DOHH2 (cell line): Measurements from ENCODE around the gene TLK1.

ENCODE experiments used
- H3F3A ChIP-seq: fragments of 200-600 bp; sonication (generic), shearing (Covaris generic); 2 replicates; pipeline ENCODE4 v1.6.0; 2016; ENCODE audit warnings: antibody characterized with exemption, mild to moderate bottlenecking; ENCODE audit not compliant: control insufficient read depth, insufficient read depth
- H3K27ac ChIP-seq: fragments of 200-600 bp; sonication (generic); 2 replicates; pipeline ENCODE4 v1.5.1; 2014; ENCODE audit warnings: low read depth, mild to moderate bottlenecking, low read length, moderate library complexity
- H3K27me3 ChIP-seq: fragments of 200-600 bp; sonication (generic); 2 replicates; pipeline ENCODE4 v1.6.1; 2014; ENCODE audit warnings: mild to moderate bottlenecking, low read length, mixed read lengths; ENCODE audit not compliant: control insufficient read depth
- H3K36me3 ChIP-seq: fragments of 200-600 bp; sonication (generic); 2 replicates; pipeline ENCODE4 v1.6.1; 2014; ENCODE audit warnings: mild to moderate bottlenecking, low read length, moderate library complexity, mixed read lengths; ENCODE audit not compliant: control insufficient read depth
- H3K4me1 ChIP-seq: fragments of 200-600 bp; sonication (generic); 2 replicates; pipeline ENCODE4 v1.6.1; 2014; ENCODE audit warnings: mild to moderate bottlenecking, low read length, mixed read lengths; ENCODE audit not compliant: control insufficient read depth
- H3K4me2 ChIP-seq: fragments of 200-600 bp; sonication (generic); 2 replicates; pipeline ENCODE4 v1.6.0; 2014; ENCODE audit warnings: mild to moderate bottlenecking, low read length, moderate library complexity
- H3K4me3 ChIP-seq: fragments of 200-600 bp; sonication (generic); 2 replicates; pipeline ENCODE4 v1.5.1; 2014; ENCODE audit warnings: mild to moderate bottlenecking, low read length, mixed read lengths
- H3K79me2 ChIP-seq: fragments of 200-600 bp; sonication (generic); 2 replicates; pipeline ENCODE4 v1.6.1; 2014; ENCODE audit warnings: mild to moderate bottlenecking, low read length, mixed read lengths; ENCODE audit not compliant: control insufficient read depth
- H3K9me2 ChIP-seq: fragments of 200-600 bp; sonication (generic); replicated peaks from 2 replicates; pipeline ENCODE4 v1.6.1; 2014; ENCODE audit warnings: mild to moderate bottlenecking, low read length, mixed read lengths; ENCODE audit not compliant: control insufficient read depth
- H3K9me3 ChIP-seq: fragments of 200-600 bp; sonication (generic); 2 replicates; pipeline ENCODE4 v1.6.1; 2014; ENCODE audit warnings: antibody characterized with exemption, low read length, mixed read lengths; ENCODE audit not compliant: control insufficient read depth, insufficient read depth
- H4K20me1 ChIP-seq: fragments of 200-600 bp; sonication (generic); 2 replicates; pipeline ENCODE4 v1.6.0; 2014; ENCODE audit warnings: low read depth, mild to moderate bottlenecking, antibody characterized with exemption, low read length, moderate library complexity; ENCODE audit not compliant: control insufficient read depth, insufficient read depth
- EZH2phosphoT487 ChIP-seq: fragments of 200-600 bp; sonication (generic); IDR thresholded peaks from 2 replicates; pipeline ENCODE4 v1.6.1; 2017; ENCODE audit warnings: borderline replicate concordance, mild to moderate bottlenecking, antibody characterized with exemption, low read length, moderate library complexity, mixed read lengths
- TF ChIP-seq, protein P1 (sequence below): fragments of 200-600 bp; sonication (generic); IDR thresholded peaks from one replicate; pipeline ENCODE4 v1.5.1; 2014; ENCODE audit warnings: antibody characterized with exemption, mild to moderate bottlenecking, low read depth, low read length; ENCODE audit not compliant: poor library complexity, severe bottlenecking

TLK1 gene

DNA sequence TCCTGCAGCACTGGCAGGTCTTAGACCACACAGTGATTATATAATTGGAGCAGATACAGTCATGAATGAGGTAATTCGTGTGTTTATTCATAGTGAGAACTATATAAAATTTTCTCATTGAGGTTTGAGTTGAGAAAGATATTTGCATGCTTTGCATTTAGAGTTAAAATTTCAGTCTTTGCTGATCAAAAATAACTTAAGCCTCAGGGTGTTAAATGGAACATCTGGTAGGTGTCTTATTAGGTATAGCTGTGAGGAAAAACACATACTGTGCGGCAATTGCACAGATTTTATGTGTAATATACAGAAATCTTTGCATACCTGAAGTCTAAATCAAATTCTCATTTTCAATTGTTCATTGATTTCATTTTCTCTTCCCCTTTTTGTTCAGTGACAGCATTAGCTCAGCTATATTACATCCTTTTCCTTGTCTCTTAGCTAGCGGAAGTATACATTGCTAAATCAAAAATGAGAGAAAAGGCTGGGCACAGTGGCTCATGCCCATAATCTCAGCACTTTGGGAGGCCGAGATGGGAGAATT, 210.4 kb downstream of the TLK1 start:
- no peaks in the 10 kb centered on the region for H3K9me3 ChIP-seq
- H3K36me3 ChIP-seq = peaks cover 77% of the 10 kb centered on the region
- no peak overlapping the region for H3K4me3 ChIP-seq
- H3K9me2 ChIP-seq = no peaks in the 10 kb centered on the region
- H3F3A ChIP-seq = peaks cover 9% of the 10 kb centered on the region
- no peaks in the 10 kb centered on the region for H3K27me3 ChIP-seq
- H3K79me2 ChIP-seq = peaks cover 36% of the 10 kb centered on the region
- peaks cover 7% of the 10 kb centered on the region; the same call in 1 of the 2 replicates for H4K20me1 ChIP-seq
- H3K27ac ChIP-seq = peak overlapping the region; percentile 19; the same call in 1 of the 2 replicates
- H3K4me1 ChIP-seq = peaks cover 17% of the 10 kb centered on the region
- H3K4me2 ChIP-seq = no peak overlapping the region; the same call in 1 of the 2 replicates
- no peak for TF ChIP-seq EZH2phosphoT487
- TF ChIP-seq, protein P1, sequence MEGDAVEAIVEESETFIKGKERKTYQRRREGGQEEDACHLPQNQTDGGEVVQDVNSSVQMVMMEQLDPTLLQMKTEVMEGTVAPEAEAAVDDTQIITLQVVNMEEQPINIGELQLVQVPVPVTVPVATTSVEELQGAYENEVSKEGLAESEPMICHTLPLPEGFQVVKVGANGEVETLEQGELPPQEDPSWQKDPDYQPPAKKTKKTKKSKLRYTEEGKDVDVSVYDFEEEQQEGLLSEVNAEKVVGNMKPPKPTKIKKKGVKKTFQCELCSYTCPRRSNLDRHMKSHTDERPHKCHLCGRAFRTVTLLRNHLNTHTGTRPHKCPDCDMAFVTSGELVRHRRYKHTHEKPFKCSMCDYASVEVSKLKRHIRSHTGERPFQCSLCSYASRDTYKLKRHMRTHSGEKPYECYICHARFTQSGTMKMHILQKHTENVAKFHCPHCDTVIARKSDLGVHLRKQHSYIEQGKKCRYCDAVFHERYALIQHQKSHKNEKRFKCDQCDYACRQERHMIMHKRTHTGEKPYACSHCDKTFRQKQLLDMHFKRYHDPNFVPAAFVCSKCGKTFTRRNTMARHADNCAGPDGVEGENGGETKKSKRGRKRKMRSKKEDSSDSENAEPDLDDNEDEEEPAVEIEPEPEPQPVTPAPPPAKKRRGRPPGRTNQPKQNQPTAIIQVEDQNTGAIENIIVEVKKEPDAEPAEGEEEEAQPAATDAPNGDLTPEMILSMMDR = no peak

DNA sequence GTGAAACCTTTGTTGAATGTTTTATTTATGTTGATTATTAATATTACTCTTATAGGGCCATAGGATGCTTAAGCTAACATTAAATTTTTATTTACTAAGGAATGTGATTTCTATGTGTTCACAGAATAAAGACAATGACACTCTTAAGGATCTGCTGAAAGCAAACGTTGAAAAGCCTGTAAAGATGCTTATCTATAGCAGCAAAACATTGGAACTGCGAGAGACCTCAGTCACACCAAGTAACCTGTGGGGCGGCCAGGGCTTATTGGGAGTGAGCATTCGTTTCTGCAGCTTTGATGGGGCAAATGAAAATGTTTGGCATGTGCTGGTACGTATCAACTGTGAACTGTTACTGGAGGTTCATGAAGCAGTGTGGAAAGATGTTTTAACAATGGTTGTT, 211.3 kb downstream of the TLK1 start:
- H3K27me3 ChIP-seq = no peaks in the 10 kb centered on the region
- peaks cover 45% of the 10 kb centered on the region for H3K79me2 ChIP-seq
- peaks cover 10% of the 10 kb centered on the region; the same call in 1 of the 2 replicates for H4K20me1 ChIP-seq
- H3K4me3 ChIP-seq = no peak overlapping the region
- peaks cover 17% of the 10 kb centered on the region for H3K4me1 ChIP-seq
- peaks cover 9% of the 10 kb centered on the region for H3F3A ChIP-seq
- no peaks in the 10 kb centered on the region for H3K9me3 ChIP-seq
- peaks cover 69% of the 10 kb centered on the region for H3K36me3 ChIP-seq
- H3K27ac ChIP-seq = no peak overlapping the region
- no peak overlapping the region for H3K4me2 ChIP-seq
- no peaks in the 10 kb centered on the region for H3K9me2 ChIP-seq
- TF ChIP-seq EZH2phosphoT487 = no peak
- TF ChIP-seq, protein P1 = no peak

DNA sequence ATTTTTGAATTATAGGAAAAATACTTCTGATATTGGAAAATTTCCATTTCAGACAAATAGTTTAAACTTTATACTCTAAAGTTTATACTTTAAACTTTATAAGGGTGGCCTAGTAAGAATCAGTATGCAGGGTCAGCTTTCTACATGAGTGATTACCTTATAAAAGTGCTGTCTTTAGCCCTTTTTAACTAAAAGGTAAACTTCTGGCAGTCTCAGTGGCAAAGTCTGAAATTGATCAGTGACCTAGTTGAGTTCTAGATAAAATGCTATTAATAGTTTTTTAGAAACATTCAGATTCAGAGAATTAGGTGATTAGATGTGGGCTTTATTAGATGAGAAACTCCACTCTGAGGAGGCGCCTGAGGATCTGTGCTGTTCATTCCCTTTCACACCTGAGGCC, 216.1 kb downstream of the TLK1 start:
- peaks cover 93% of the 10 kb centered on the region for H3K79me2 ChIP-seq
- H3K4me3 ChIP-seq = no peak overlapping the region
- peaks cover 43% of the 10 kb centered on the region for H3K36me3 ChIP-seq
- H3K27ac ChIP-seq = no peak overlapping the region
- peaks cover 31% of the 10 kb centered on the region for H3K4me1 ChIP-seq
- H3K9me3 ChIP-seq = no peaks in the 10 kb centered on the region
- 0 out of 2 replicates have a peak, but pooled peaks cover 4% of the 10 kb centered on the region for H3F3A ChIP-seq
- H3K4me2 ChIP-seq = no peak overlapping the region
- no peak for TF ChIP-seq EZH2phosphoT487
- TF ChIP-seq, protein P1 = no peak
- no peaks in the 10 kb centered on the region for H3K9me2 ChIP-seq
- H4K20me1 ChIP-seq = peaks cover 27% of the 10 kb centered on the region
- no peaks in the 10 kb centered on the region for H3K27me3 ChIP-seq
